HCT116 (cell line): Measurements from ENCODE around the gene HAND2. TPM values are rescaled to one million over a fixed set of nuclear protein-coding genes. Genes with fewer than 3 reads are reported as not detected.

Experiments used
- ATAC-seq: fragments of 200-7000 bp; cut with Tn5 transposase; 2 replicates; pipeline ENCODE4 v1.9.1; 2020; ENCODE audit warnings: mild to moderate bottlenecking, moderate library complexity
- BruUV-seq: library from RNA; stranded (reverse); fragments of 400-500 nt; replicated peaks from 2 replicates; lab custom pipeline; 2021; lab: Mats Ljungman, UMichigan
- CTCF ChIA-PET: fragments of 300-600 bp; sonication (Branson Sonifier 250); formaldehyde crosslinking; loops from one replicate; lab custom pipeline; 2021; ENCODE audit warnings: antibody characterized with exemption; lab: Charles Lee
- POLR2A ChIA-PET: fragments of 300-600, 350-600 bp; sonication (Branson Sonifier 250); formaldehyde crosslinking; loops from one replicate; lab custom pipeline; 2021; ENCODE audit warnings: antibody characterized with exemption; lab: Charles Lee
- RAD21 ChIA-PET, 2 experiments: fragments of 300-600 bp; sonication (Branson Sonifier 250); formaldehyde crosslinking; loops; one replicate each; lab custom pipeline; 2023; ENCODE audit warnings: low total read pairs in 2 of 2; ENCODE audit not compliant: uncharacterized antibody in 2 of 2, unreplicated experiment in 2 of 2, low non-redundant PET in 1 of 2; lab: Charles Lee
- DNase-seq: peaks from one replicate; pipeline ENCODE4 v3.0.0-alpha.2; 2010; ENCODE audit warnings: low read depth, low spot score
- H2AFZ ChIP-seq: fragments of 200-600 bp; shearing (Covaris generic), sonication (generic); 2 replicates; pipeline ENCODE4 v1.6.1; 2017; ENCODE audit warnings: low read depth, mixed run types, mixed read lengths, antibody characterized with exemption, low read length; ENCODE audit not compliant: poor library complexity, severe bottlenecking
- H3K27ac ChIP-seq: 2 replicates; pipeline ENCODE4 v1.5.1; 2012; ENCODE audit warnings: low read depth, low read length
- H3K27me3 ChIP-seq: fragments of 200-600 bp; sonication (generic); 2 replicates; pipeline ENCODE4 v1.6.1; 2016; ENCODE audit warnings: mixed run types, low read length, mixed read lengths; ENCODE audit not compliant: insufficient read depth
- H3K36me3 ChIP-seq, 2 experiments: fragments of 200-500 bp in 1 of 2; fragments of 200-600 bp in 1 of 2; sonication (Bioruptor generic) in 1 of 2; sonication (generic) in 1 of 2; 2 replicates each; pipeline versions ENCODE4 v1.5.1 to v1.6.1; 2014 to 2016; ENCODE audit warnings: low read length in 2 of 2, inconsistent platforms in 1 of 2, mixed read lengths in 1 of 2, mixed run types in 1 of 2; ENCODE audit not compliant: insufficient read depth in 2 of 2, control insufficient read depth in 1 of 2
- H3K4me1 ChIP-seq, 2 experiments: fragments of 200-600 bp in 1 of 2; sonication (generic) in 1 of 2; 2 replicates each; pipeline versions ENCODE4 v1.5.1 to v1.6.1; 2012 to 2017; ENCODE audit warnings: low read length in 2 of 2, inconsistent platforms in 1 of 2, mild to moderate bottlenecking in 1 of 2, mixed read lengths in 1 of 2, mixed run types in 1 of 2, moderate library complexity in 1 of 2; ENCODE audit not compliant: insufficient read depth in 2 of 2, control insufficient read depth in 1 of 2
- H3K4me2 ChIP-seq: fragments of 200-600 bp; sonication (generic); 2 replicates; pipeline ENCODE4 v1.6.1; 2017; ENCODE audit warnings: mixed run types, low read length, mixed read lengths
- H3K4me3 ChIP-seq, 2 experiments: fragments of 200-600 bp in 1 of 2; sonication (generic) in 1 of 2; replicated peaks in 1 of 2; 2 replicates each; pipeline ENCODE4 v1.5.1; 2011 to 2016; ENCODE audit warnings: low read length in 2 of 2, control low read depth in 1 of 2, low read depth in 1 of 2, mild to moderate bottlenecking in 1 of 2, mixed read lengths in 1 of 2, mixed run types in 1 of 2
- H3K79me2 ChIP-seq: fragments of 200-600 bp; sonication (generic); 2 replicates; pipeline ENCODE4 v1.6.1; 2017; ENCODE audit warnings: mild to moderate bottlenecking, mixed run types, low read length, moderate library complexity, mixed read lengths; ENCODE audit not compliant: insufficient read depth
- H3K9ac ChIP-seq: fragments of 200-600 bp; sonication (generic); 2 replicates; pipeline ENCODE4 v1.6.1; 2016; ENCODE audit warnings: low read length, mixed read lengths
- H3K9me2 ChIP-seq: fragments of 200-600 bp; sonication (generic), shearing (Covaris generic); 2 replicates; pipeline ENCODE4 v1.6.1; 2017; ENCODE audit warnings: mixed run types, mild to moderate bottlenecking, moderate library complexity; ENCODE audit not compliant: insufficient read depth
- H3K9me3 ChIP-seq, 2 experiments: fragments of 200-500 bp in 1 of 2; fragments of 200-600 bp in 1 of 2; sonication (Bioruptor generic) in 1 of 2; sonication (generic) in 1 of 2; 2 replicates each; pipeline ENCODE4 v1.6.1; 2014 to 2017; ENCODE audit warnings: low read length in 2 of 2, mixed read lengths in 2 of 2, inconsistent platforms in 1 of 2, low read depth in 1 of 2, mild to moderate bottlenecking in 1 of 2, mixed run types in 1 of 2, moderate library complexity in 1 of 2; ENCODE audit not compliant: control insufficient read depth in 1 of 2, insufficient read depth in 1 of 2
- H4K20me1 ChIP-seq: fragments of 200-600 bp; sonication (generic), shearing (Covaris generic); 2 replicates; pipeline ENCODE4 v1.6.1; 2017; ENCODE audit warnings: mixed run types, mild to moderate bottlenecking, moderate library complexity; ENCODE audit not compliant: insufficient read depth
- ATF3 ChIP-seq: IDR thresholded peaks from 2 replicates; pipeline ENCODE4 v1.6.1; 2012
- CBX3 ChIP-seq: IDR thresholded peaks from 2 replicates; pipeline ENCODE4 v1.6.1; 2012; ENCODE audit warnings: low read depth
- EGR1 ChIP-seq: IDR thresholded peaks from 2 replicates; pipeline ENCODE4 v1.6.1; 2012; ENCODE audit warnings: low read depth
- EZH2 ChIP-seq: fragments of 200-600 bp; sonication (generic); IDR thresholded peaks from 2 replicates; pipeline ENCODE4 v1.6.1; 2017; ENCODE audit warnings: antibody characterized with exemption, mixed run types
- EZH2phosphoT487 ChIP-seq: fragments of 200-600 bp; IDR thresholded peaks from 2 replicates; pipeline ENCODE4 v1.6.1; 2018; ENCODE audit warnings: antibody characterized with exemption, borderline replicate concordance
- FOSL1 ChIP-seq: IDR thresholded peaks from 2 replicates; pipeline ENCODE4 v1.6.1; 2012; ENCODE audit warnings: low read depth
- JUND ChIP-seq: IDR thresholded peaks from 2 replicates; pipeline ENCODE4 v1.6.1; 2012
- MAX ChIP-seq: IDR thresholded peaks from 2 replicates; pipeline ENCODE4 v1.6.1; 2012
- POLR2A ChIP-seq: IDR thresholded peaks from 2 replicates; pipeline ENCODE4 v1.7.0; 2011; ENCODE audit warnings: borderline replicate concordance; ENCODE audit not compliant: insufficient read depth, insufficient read length; ENCODE audit errors: extremely low read depth
- POLR2AphosphoS5 ChIP-seq: IDR thresholded peaks from 2 replicates; pipeline ENCODE4 v1.6.1; 2011; ENCODE audit warnings: mild to moderate bottlenecking, low read depth, low read length, moderate library complexity
- RAD21 ChIP-seq: IDR thresholded peaks from 2 replicates; pipeline ENCODE4 v1.6.1; 2012; ENCODE audit warnings: low read depth, mild to moderate bottlenecking
- REST ChIP-seq: IDR thresholded peaks from 2 replicates; pipeline ENCODE4 v1.6.1; 2012; ENCODE audit warnings: low read depth
- SIN3A ChIP-seq: IDR thresholded peaks from 2 replicates; pipeline ENCODE4 v1.6.1; 2012; ENCODE audit warnings: low read depth
- SP1 ChIP-seq: IDR thresholded peaks from 2 replicates; pipeline ENCODE4 v1.6.1; 2012; ENCODE audit warnings: low read depth
- SRF ChIP-seq: IDR thresholded peaks from 2 replicates; pipeline ENCODE4 v1.6.1; 2012; ENCODE audit warnings: low read depth
- TCF7L2 ChIP-seq: IDR thresholded peaks from 2 replicates; pipeline ENCODE4 v1.7.0; 2011; ENCODE audit warnings: borderline replicate concordance, inconsistent platforms; ENCODE audit not compliant: insufficient read depth, insufficient read length; ENCODE audit errors: extremely low read depth
- YY1 ChIP-seq: IDR thresholded peaks from 2 replicates; pipeline ENCODE4 v1.6.1; 2011; ENCODE audit warnings: low read length, low read depth, moderate library complexity, mild to moderate bottlenecking; ENCODE audit not compliant: insufficient replicate concordance; ENCODE audit errors: extremely low read depth
- ZBTB33 ChIP-seq: IDR thresholded peaks from 2 replicates; pipeline ENCODE4 v1.6.1; 2011; ENCODE audit warnings: mild to moderate bottlenecking, low read length, moderate library complexity; ENCODE audit not compliant: insufficient replicate concordance; ENCODE audit errors: extremely low read depth
- ZFX ChIP-seq: fragments of 450-650 bp; IDR thresholded peaks from 2 replicates; pipeline ENCODE4 v1.6.1; 2017
- ZNF274 ChIP-seq: fragments of 200-500 bp; sonication (Bioruptor generic); IDR thresholded peaks from 2 replicates; pipeline ENCODE4 v1.6.1; 2014; ENCODE audit warnings: mild to moderate bottlenecking, low read depth, low read length, inconsistent platforms
- intact Hi-C: fragments of 100-400 bp; cut with micrococcal nuclease; formaldehyde crosslinking; loops from 2 replicates; pipeline ENCODE4 v1.10.0; 2022
- total RNA-seq: library from RNA; stranded (reverse); gene quantifications from one replicate; pipeline ENCODE4 v1.2.1, GENCODE V29; 2021; ENCODE audit not compliant: unreplicated experiment

Gene HAND2
- total RNA-seq, 1 experiment from 2014 or later: not detected

GRCh38 chr4:173537613-173538147 lies 7.7 kb upstream of the HAND2 start:
- no peak for TF ChIP-seq EGR1
- TF ChIP-seq EZH2phosphoT487: no peak
- no peak for TF ChIP-seq POLR2A
- no peak for TF ChIP-seq FOSL1
- TF ChIP-seq CBX3: no peak
- TF ChIP-seq ATF3: no peak
- TF ChIP-seq ZNF274: no peak
- TF ChIP-seq REST: no peak
- no peak for TF ChIP-seq RAD21
- no peak for TF ChIP-seq SIN3A
- TF ChIP-seq TCF7L2: no peak
- no peak for TF ChIP-seq SP1
- no peak for TF ChIP-seq ZBTB33
- TF ChIP-seq JUND: no peak
- TF ChIP-seq YY1: no peak
- TF ChIP-seq POLR2AphosphoS5: no peak
- no peak for TF ChIP-seq MAX
- TF ChIP-seq ZFX: no peak
- no peak for TF ChIP-seq EZH2
- TF ChIP-seq SRF: no peak
- H3K4me3 ChIP-seq: no peak overlapping the region
- H3K4me2 ChIP-seq: no peak overlapping the region
- no peaks in the 10 kb centered on the region for H3K36me3 ChIP-seq
- H4K20me1 ChIP-seq: no peaks in the 10 kb centered on the region
- peaks cover 52% of the 10 kb centered on the region for H3K27me3 ChIP-seq
- no peak overlapping the region for H3K9ac ChIP-seq
- CTCF ChIA-PET: no interaction called here
- no peaks in the 10 kb centered on the region for H3K9me2 ChIP-seq
- no peak overlapping the region for H2AFZ ChIP-seq
- H3K9me3 ChIP-seq: no peaks in the 10 kb centered on the region
- no peaks in the 10 kb centered on the region for H3K4me1 ChIP-seq
- RAD21 ChIA-PET: no interaction called here
- intact Hi-C loops: no loop called here
- no peaks in the 10 kb centered on the region for H3K79me2 ChIP-seq
- no TSS peak for BruUV-seq
- POLR2A ChIA-PET: no interaction called here
- DNase-seq: no peak
- H3K27ac ChIP-seq: no peak overlapping the region
- ATAC-seq: no peak
